GM19467 (cell line): ENCODE data around the gene SPATA21.
"Not testable (repeated sequence)": the region's sequence is repeated elsewhere in the genome, so short reads cannot be mapped to it uniquely, and the experiment has no call there.

Source experiments
- ATAC-seq: cut with Tn5 transposase; IDR thresholded peaks from one replicate; pipeline ENCODE4 v1.9.1; 2021; ENCODE audit warnings: mild to moderate bottlenecking, moderate library complexity; ENCODE audit not compliant: unreplicated experiment

The SPATA21 gene

DNA sequence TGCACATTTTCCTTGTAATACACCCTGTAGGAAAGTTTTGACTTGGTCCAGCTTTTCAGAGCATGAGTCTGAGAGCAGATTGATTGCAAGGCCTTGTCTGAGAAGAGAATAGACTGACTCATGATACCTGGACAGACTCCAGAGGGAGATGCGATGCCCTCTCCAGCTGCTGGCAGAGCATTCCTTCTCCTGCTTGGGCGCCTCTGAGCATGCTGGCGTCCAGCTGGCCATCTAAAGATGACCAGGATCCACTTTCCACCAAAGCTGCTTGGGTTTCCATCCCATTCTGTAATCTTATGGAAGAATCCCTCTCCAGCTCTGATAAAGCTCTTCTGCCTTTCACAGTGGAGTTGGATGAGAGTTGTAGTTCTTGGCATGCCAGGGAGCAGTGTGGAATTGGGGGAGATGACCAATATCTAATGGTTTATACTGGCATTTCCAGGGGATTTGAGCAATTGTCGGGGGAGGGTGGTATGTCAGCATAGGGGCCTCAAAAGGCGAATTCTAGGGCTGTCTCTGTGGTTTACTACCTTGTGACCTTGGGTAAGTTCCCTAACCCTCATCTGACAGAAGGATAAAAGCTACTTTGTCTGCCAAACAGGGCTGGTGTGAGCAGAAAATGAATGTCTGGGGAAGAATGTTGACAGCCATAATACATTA is 50.6 kb downstream of the SPATA21 start:
- no peak for ATAC-seq

GRCh38 chr1:16385659-16386453 is 51.4 kb downstream of the SPATA21 start:
- no peak for ATAC-seq

- ATAC-seq = no peak
These were observed 53.3 kb downstream of the SPATA21 start for GRCh38 chr1:16383888-16384287.

DNA sequence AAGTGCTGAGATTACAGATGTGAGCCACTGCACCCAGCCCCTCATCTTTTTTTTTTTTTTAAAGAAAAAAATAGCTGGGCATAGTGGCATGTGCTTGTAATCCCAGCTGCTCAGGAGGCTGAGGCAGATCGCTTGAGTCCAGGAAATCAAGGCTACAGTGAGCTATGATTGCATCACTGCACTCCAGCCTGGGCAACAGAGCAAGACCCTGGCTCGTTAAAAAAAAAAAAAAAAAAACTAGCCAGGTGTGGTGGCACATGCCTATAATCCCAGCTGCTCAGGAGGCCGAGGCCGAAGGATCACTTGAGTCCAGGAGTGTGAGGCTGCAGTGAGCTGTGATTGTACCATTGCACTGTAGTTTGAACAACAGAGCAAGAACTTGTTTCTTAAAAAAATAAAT is 56.4 kb downstream of the SPATA21 start:
- ATAC-seq = no peak

DNA sequence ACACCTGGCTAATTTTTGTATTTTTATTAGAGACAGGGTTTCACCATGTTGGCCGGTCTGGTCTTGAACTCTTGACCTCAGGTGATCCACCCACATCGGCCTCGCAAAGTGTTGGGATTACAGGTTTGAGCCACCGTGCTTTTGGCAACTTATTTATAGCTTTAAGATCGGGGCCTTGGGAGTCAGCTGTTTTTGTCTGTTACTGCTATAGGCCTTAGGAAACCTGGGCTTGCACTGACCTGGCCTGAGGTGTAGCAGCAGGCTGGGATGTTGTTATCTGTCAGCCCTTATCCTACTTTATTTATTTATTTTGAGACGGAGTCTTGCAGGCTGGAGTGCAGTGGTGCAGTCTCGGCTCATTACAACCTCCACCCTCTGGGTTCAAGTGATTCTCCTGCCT is 58.8 kb downstream of the SPATA21 start:
- ATAC-seq = no peak

GRCh38 chr1:16376971-16377370 is 60.3 kb downstream of the SPATA21 start:
- ATAC-seq = no peak

DNA sequence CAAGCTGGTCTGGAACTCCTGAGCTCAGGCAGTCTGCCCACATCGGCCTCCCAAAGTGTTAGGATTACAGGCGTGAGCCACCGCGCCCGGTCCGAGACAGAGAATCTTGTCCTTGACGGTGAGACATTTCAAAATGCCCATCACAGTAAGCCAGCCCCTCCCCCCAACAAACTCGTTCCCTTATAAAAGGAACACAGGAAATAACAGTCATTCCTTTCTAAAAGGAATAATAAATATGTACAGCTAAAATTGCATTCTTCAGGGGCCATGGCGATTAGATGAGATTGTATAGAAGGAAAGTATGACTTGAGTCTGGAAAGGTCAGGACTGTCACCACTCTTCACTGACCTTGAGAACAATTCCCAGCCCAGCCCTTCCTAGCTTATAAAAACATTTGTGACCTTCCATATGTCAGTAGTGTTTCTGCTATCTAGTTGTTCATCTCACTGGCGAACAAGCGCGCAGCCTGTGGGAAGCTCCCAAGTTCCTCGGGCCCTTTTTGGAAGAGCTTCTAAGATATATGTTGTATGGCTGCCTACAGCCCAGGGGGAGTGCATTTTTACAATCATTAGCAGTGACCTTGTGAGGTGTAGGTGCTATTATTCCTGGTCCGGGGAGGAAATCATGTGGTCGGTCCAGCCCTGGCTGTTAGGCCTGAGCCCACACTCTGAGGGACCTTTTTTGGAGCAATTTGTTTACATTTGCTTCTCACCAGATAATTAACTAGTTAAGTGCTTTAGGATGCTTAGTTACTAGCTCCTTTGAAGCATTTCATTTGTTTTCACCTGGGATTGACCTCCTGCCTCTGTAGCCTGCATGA is 61.5 kb downstream of the SPATA21 start:
- no peak for ATAC-seq

GRCh38 chr1:16374266-16374665 is 63.0 kb downstream of the SPATA21 start:
- ATAC-seq = no peak

- no peak for ATAC-seq
These were observed 64.5 kb downstream of the SPATA21 start for GRCh38 chr1:16372535-16373285.

DNA sequence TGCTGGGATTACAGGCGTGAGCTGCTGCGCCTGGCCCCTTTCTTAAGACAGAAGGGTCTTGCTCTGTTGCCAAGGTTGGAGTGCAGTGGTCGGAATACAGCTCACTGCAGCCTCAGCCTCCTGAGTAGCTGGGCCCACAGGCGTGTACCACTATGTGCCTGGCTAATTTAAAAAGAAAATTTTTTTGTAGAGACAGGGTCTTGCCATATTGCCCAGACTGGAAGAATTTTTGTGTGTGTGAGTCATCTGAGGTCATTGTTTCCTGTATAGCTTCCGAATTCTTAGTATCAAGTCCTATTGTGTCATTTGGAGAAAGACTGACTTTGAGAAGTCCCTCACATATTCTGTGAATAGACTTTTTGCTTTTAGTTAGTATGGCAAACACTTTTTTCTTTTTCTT is 65.5 kb downstream of the SPATA21 start:
- ATAC-seq = no peak

GRCh38 chr1:16369821-16370220 is 67.4 kb downstream of the SPATA21 start:
- ATAC-seq = no peak

GRCh38 chr1:16367968-16368890 is 69.0 kb downstream of the SPATA21 start:
- no peak for ATAC-seq

DNA sequence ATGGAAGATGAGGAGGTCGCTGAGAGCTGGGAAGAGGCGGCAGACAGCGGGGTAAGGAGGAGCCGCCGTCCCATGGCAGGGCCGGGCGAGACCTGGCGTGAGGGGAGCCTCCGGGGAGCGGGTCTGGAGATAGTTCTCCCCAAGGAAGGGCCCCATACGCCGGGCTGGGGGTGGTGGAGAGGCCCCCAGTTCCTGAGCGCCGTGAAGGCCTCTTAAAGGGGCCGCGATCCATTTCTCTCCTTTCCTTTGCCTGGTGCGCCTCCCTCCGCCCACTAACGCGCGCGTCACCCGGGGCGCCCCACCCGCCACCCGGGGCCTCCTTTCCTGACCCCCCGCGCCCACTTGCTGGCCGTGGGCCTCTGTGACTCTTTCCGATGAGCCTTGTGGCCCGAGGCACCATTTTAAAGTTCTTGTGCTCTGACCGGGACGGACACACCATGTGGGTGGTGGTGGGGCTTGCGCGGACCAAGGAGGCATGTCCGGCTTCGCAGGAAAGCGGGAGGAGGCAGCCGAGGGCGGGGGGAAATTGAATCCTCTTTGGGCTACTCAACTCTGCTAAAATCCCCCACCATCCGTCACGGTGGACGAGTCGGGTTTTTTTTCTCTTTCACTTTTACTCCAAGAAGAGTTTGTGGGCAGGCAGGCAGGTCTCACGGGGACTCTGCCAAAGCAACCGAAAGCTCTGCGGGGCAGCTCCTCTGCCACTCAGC is 69.8 kb downstream of the SPATA21 start:
- peak; percentile 44 for ATAC-seq

DNA sequence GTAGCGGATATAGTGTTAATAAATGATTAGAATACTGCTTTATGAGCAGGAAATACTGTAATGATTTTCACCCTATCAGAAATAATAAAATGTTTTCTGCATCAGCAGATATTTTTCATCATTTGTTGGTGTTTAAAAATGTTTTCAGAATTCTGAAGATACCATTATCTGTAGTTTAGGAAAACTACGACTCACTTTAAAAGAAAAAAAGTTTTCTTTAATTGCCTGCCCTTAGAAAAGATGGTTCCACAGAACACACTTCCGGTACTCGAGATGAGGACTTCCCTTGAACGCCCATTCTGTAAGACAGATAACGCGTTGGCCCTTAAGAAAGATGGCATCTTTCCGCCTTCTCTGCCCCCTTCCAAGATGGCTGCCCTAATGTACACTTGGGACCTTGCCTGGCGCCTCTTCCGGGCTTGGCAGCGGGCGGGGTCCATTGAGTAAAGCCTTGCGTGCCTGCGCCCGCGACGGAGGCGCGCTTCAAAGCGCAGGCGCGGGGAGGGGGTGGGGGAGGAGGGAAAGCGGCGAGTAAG is 70.4 kb downstream of the SPATA21 start, which contains the start of gene SZRD1:
SZRD1 (plus strand) TSS at position 521 of the 536 bp plus-strand sequence. CDS start 16 bp downstream, outside the sequence.
- peak; percentile 88 for ATAC-seq

DNA sequence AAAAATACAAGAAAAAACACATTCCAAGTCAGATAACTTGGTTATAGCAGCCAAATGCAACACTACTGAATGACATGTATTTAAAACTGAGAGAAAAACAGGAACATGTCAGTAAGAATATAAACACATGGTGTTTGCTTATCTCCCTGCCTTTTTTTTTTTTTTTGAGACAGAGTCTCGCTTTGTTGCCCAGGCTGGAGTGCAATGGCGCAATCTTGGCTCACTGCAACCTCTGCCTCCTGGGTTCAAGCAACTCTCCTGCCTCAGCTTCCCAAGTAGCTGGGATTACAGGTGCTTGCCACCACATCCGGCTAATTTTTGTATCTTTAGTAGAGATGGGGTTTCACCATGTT is 72.1 kb downstream of the SPATA21 start:
- not testable (repeated sequence) for ATAC-seq

DNA sequence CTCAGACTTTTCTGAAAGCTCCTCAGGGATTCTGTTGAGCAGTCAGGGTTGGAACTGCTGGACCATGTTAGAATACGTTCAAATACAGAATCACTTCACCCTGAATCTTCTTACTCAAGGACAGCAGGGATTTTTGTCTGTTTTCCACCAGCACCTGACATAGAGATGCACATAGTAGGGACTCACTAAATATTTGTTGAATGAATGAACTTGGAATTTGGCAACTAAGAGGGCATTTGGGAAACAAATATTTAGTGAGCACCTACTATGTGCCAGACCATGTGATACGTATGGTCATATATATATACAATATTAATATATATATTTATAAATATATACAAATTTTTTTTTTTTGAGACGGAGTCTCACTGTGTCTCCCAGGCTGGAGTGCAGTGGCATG is 80.4 kb downstream of the SPATA21 start:
- ATAC-seq = no peak

GRCh38 chr1:16354619-16355018 is 82.6 kb downstream of the SPATA21 start:
- ATAC-seq = no peak

DNA sequence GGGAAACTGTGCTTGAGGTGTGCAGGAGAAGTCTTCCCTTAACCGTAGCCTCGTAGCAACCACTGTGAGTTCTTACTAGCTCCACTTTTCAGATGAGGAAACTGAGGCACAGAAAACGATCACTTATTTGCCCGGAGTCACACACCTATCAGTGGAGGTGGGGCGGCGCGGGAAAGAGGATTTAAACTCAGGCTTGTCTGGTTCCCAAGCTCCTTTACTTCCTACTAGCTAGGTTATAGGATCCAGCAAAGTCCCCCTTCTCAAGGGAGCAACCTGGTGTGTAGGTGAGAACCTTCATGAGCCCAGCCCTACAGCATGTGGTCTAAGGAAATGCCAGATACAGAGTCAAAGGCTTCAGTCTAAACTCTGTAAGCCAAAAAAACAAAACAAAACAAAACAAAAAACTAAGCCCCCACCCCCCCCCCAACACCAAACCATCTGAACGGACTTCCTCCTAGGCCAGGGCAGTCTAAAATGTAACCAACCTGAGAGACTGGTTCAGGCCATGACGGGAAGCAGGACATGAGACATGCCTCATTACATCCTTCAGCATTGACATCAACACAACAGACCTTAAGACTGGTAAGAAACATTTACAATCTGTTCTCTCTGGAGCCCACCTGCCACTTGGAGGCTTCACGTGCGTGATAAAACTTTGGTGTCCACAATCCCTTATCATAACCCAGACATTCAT is 84.2 kb downstream of the SPATA21 start:
- ATAC-seq = no peak
